Endothelial cell of umbilical vein (primary cell): ENCODE results near the gene KRT31.

Experiments used
- EZH2 ChIP-seq: IDR thresholded peaks from 2 replicates; pipeline ENCODE4 v1.6.1; 2012; ENCODE audit warnings: borderline replicate concordance, low read depth, mild to moderate bottlenecking, moderate library complexity, low read length, inconsistent platforms; ENCODE audit not compliant: severe bottlenecking
- POLR2A ChIP-seq: IDR thresholded peaks from 2 replicates; pipeline ENCODE4 v1.6.1; 2012; ENCODE audit warnings: low read depth, mild to moderate bottlenecking, control low read depth, low read length
- POLR2AphosphoS5 ChIP-seq: IDR thresholded peaks from 2 replicates; pipeline ENCODE4 v1.6.1; 2012; ENCODE audit warnings: low read depth, mild to moderate bottlenecking, control low read depth, low read length, moderate library complexity; ENCODE audit not compliant: insufficient read depth

DNA sequence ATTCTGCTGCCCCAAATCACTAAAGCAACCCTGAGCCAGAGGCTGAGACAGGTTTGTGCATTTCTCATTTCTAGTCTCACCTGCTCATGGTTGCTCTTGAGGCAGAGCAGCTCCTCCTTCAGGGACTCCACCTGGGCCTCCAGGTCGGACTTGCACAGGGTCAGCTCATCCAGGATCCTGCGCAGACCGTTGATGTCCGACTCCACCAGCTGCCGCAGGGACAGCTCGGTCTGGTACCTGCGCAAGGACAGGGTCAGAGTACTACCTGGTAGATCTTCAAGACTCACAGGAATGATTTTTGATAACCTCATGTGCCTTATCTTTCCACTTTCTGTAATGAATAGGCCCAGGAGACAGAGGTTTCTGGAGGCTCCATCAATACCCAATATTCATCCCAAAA lies 1.1 kb downstream of the KRT31 start:
- TF ChIP-seq POLR2AphosphoS5 (no peak), POLR2A (no peak), EZH2 (no peak)
